ENCODE measurements around the gene SHROOM3. TPM values are rescaled to one million over a fixed set of nuclear protein-coding genes. Genes with fewer than 3 reads are reported as not detected.

The SHROOM3 gene
- total and polyA plus RNA-seq, 7 donors = 5.1 to 71.0 (median 28.2) TPM

DNA sequence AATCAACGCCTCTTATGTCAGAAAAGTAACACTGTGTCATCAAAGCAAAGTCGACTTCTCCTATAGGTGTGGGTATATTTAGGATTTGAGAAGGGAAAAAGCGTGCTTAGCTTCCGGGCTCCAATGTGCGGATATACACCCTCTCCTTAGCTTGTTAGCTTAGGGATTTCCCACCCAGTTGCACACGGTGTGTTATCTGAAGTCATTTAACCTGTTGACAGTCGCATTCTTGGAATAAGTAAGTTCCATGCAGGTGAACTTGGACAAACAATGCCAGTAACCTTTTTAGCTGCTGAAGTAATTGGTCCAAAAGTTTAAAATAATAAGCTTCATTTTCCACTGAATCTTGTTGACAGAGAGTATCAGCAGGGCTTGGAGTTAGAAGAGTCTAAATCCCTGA is 113.7 kb downstream of the SHROOM3 start:
- no peak for TF ChIP-seq POLR2AphosphoS5 (IDR thresholded peaks at IDR 0.05)
- no peak for TF ChIP-seq POLR2A (IDR thresholded peaks at IDR 0.05)
- TF ChIP-seq, protein P1, sequence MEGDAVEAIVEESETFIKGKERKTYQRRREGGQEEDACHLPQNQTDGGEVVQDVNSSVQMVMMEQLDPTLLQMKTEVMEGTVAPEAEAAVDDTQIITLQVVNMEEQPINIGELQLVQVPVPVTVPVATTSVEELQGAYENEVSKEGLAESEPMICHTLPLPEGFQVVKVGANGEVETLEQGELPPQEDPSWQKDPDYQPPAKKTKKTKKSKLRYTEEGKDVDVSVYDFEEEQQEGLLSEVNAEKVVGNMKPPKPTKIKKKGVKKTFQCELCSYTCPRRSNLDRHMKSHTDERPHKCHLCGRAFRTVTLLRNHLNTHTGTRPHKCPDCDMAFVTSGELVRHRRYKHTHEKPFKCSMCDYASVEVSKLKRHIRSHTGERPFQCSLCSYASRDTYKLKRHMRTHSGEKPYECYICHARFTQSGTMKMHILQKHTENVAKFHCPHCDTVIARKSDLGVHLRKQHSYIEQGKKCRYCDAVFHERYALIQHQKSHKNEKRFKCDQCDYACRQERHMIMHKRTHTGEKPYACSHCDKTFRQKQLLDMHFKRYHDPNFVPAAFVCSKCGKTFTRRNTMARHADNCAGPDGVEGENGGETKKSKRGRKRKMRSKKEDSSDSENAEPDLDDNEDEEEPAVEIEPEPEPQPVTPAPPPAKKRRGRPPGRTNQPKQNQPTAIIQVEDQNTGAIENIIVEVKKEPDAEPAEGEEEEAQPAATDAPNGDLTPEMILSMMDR (IDR thresholded peaks at IDR 0.05) = no peak
- no peak for TF ChIP-seq EP300 (IDR thresholded peaks at IDR 0.05)
- H3K36me3 ChIP-seq = no peaks in the 10 kb centered on the region
- H3K9me3 ChIP-seq = no peaks in the 10 kb centered on the region

DNA sequence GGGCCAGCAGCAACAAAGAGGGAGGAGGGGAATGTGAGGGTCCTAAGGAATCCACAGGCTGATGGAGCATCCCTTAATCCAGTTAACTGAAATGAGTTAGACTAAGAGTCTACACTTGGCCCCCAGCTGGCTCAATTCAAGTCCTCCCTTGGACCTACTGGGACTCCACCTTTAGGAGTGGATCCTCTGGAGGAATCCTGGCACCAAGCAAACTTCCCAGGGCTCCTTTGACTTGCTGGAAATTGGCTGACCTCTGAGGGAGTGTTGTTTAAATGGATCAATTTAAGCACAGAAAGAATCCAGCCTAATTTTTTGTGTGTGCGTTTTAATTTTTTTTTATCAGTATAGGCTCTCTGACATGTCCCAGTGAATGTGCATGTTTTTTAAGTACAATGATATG is 114.7 kb downstream of the SHROOM3 start:
- Histone ChIP-seq H3K36me3 (no peaks in the 10 kb centered on the region), H3K4me3 (no peak overlapping the region), H3K4me1 (peaks cover 0 to 16% (median 12%) of the 10 kb centered on the region in 4 donors), H3K27me3 (no peaks in the 10 kb centered on the region), H3K27ac (no peak overlapping the region), H3K9me3 (no peaks in the 10 kb centered on the region)
- DNase-seq = no peak
- intact Hi-C loops (cut with DNase I) = no loop called here
- WGBS, 2 donors = 93 to 97% methylated on average over 1 of the region's 1 CpG
- TF ChIP-seq POLR2AphosphoS5 (IDR thresholded peaks at IDR 0.05) = no peak
- TF ChIP-seq, protein P1 (IDR thresholded peaks at IDR 0.05) = no peak
- TF ChIP-seq POLR2A (IDR thresholded peaks at IDR 0.05) = no peak
- no peak for TF ChIP-seq EP300 (IDR thresholded peaks at IDR 0.05)

More for the DNA sequence above, 113.7 kb downstream of the SHROOM3 start:
- Histone ChIP-seq H3K27ac (no peak overlapping the region), H3K27me3 (no peaks in the 10 kb centered on the region), H3K4me3 (no peak overlapping the region), H3K4me1 (peaks cover 0 to 16% (median 12%) of the 10 kb centered on the region in 4 donors)
- intact Hi-C loops (cut with DNase I) = no loop called here
- DNase-seq = no peak
- WGBS, 2 donors = 84 to 89% methylated on average over 7 of the region's 7 CpGs

DNA sequence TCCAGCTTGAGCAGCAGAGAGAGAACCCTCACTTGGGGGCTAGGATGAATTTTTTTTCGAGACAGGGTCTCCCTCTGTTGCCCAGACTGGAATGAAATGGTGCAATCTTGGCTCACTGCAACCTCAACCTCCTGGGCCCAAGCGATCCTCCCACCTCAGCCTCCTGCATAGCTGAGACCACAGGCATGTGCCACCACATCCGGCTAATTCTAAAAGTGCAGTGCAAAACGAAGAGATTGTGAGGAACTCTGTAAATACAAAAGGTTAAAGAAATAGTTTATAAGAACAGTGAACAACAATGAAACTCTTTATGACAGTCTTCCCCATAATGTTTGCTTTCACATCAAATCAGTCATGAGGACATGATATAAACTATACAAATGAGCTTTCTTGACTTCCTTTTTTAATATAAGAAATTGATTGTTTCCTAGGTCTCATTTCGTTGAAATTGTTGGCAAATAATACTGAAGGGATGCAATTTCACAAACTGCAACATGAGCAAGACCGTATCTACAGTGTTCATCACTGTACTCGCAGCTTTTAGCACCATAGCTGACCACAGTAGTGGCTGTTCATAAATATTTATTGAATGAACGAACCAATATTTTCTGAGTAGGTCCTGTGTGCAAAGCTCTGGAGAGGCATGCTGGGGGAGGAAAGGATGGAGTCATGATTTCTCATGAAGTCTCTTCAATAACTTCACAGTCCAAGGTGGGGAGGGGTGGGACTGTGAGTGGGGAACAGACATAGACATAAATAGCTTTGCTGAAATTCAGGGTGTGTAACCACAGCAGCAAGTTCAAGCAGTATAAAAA is 116.1 kb downstream of the SHROOM3 start:
- H3K27me3 ChIP-seq = no peaks in the 10 kb centered on the region
- H3K4me1 ChIP-seq = peaks cover 0 to 12% (median 11%) of the 10 kb centered on the region in 4 donors
- H3K27ac ChIP-seq = no peak overlapping the region
- intact Hi-C loops (cut with DNase I) = no loop called here
- H3K4me3 ChIP-seq = no peak overlapping the region
- WGBS, 2 donors = 42 to 73% methylated on average over 8 of the region's 8 CpGs
- no peaks in the 10 kb centered on the region for H3K36me3 ChIP-seq
- no peaks in the 10 kb centered on the region for H3K9me3 ChIP-seq
- DNase-seq = no peak
- TF ChIP-seq POLR2A (IDR thresholded peaks at IDR 0.05) (no peak), EP300 (IDR thresholded peaks at IDR 0.05) (no peak), POLR2AphosphoS5 (IDR thresholded peaks at IDR 0.05) (no peak)
- TF ChIP-seq, protein P1 (IDR thresholded peaks at IDR 0.05) = no peak

DNA sequence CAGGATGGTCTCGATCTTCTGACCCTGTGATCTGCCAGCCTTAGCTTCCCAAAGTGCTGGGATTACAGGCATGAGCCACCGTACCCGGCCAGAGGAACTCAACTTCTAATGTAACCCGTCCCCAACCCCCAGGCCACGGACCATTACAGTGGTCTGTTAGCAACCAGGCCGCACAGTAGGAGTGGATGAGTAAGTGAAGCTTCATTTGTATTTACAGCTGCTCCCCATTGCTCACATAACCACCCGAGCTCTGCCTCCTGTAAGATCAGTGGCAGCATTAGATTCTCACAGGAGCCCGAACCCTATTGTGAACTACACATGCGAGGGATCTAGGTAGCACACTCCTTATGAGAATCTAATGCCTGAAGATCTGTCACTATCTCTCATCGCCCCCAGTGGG is 119.6 kb downstream of the SHROOM3 start:
- no peak for DNase-seq
- Histone ChIP-seq H3K4me3 (no peak overlapping the region), H3K27me3 (no peaks in the 10 kb centered on the region), H3K4me1 (peaks cover 0 to 5% (median 3%) of the 10 kb centered on the region in 4 donors), H3K36me3 (no peaks in the 10 kb centered on the region), H3K27ac (no peak overlapping the region), H3K9me3 (no peaks in the 10 kb centered on the region)
- TF ChIP-seq POLR2AphosphoS5 (IDR thresholded peaks at IDR 0.05) = no peak
- TF ChIP-seq, protein P1 (IDR thresholded peaks at IDR 0.05) = no peak
- no peak for TF ChIP-seq EP300 (IDR thresholded peaks at IDR 0.05)
- 97 to 98% methylated on average over 10 of the region's 10 CpGs for WGBS, 2 donors
- intact Hi-C loops (cut with DNase I) = no loop called here
